Measurements from ENCODE around the gene CHD8.

CHD8 gene

DNA sequence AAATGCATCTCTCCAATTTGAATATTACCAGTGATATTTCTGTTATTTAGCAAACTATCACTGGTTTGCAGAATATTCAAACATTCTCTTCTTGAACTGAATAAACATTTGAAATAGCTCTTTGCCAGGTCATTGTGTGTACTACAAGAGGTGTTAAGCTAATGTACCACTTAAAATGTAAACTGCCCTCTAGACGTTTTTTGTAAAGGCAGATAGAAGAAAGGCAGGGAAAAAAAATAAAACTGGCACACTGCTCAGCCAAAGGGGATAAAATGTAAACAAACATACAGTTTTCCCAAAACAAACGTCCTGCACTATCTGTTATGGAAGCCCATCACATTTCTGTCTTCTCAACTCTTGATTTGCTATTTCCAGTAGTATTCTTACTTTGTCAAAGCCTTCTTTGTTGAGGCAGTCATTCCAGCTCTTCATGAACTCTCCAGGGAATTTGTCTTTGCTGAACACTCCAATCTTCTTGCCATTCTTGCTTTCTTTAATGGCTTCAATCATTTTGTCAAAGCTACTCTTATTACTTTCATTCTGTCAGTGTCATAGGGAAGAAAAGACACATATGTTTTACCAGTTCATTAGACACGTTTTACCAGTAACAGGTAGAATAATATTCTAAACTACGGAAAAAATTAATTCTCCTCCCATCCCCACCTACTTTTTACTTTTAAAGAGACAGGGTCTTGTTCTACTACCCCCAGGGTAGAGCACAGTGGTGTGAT is 85.8 kb downstream of the CHD8 start:
- no peak for DNase-seq (ENCODE audit: low spot score)

- no peak for DNase-seq (ENCODE audit: low spot score)
These were observed 88.3 kb downstream of the CHD8 start for GRCh38 chr14:21367582-21368144.

DNA sequence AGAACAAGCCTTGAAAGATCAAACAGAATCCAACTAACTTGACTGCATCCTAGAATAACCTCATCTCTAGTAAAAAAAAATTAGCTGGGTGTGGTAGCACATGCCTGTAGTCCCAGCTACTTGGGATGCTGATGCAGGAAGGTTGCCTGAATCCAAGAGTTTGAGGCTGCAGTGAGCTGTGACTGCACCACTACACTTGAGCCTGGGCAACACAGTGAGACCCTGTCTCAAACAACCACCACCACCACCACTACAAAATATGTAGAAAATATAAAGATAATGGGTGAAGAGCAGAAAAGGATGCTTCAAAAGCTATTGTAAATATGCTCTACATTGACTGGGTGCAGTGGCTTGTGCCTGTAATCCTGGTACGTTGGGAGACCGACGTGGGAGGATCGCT is 99.4 kb downstream of the CHD8 start:
- DNase-seq (ENCODE audit: low spot score), result no peak

GRCh38 chr14:21352587-21352986 is 103.3 kb downstream of the CHD8 start:
- no peak for DNase-seq (ENCODE audit: low spot score)

DNA sequence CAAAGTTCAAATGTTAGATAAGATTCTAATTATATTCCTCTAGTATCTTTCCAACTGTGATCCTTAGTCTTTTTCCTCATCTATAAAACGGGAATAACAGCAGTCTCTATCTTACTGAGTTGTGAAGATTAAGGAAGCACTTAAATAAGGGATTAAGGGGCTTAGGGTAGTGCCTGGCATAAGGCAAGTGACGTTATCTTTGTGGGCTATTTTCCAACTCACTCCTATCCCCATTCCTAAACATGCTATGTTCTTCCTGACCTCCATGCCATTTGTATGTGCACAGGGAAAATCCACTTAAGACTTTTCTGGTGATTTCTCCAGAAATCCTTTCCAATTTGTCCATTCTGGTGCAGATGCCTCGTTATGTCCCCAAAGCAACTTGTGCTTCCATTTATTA is 105.4 kb downstream of the CHD8 start:
- DNase-seq (ENCODE audit: low spot score), result no peak

- no peak for DNase-seq (ENCODE audit: low spot score)
These were observed 108.7 kb downstream of the CHD8 start for GRCh38 chr14:21347201-21347600.

DNA sequence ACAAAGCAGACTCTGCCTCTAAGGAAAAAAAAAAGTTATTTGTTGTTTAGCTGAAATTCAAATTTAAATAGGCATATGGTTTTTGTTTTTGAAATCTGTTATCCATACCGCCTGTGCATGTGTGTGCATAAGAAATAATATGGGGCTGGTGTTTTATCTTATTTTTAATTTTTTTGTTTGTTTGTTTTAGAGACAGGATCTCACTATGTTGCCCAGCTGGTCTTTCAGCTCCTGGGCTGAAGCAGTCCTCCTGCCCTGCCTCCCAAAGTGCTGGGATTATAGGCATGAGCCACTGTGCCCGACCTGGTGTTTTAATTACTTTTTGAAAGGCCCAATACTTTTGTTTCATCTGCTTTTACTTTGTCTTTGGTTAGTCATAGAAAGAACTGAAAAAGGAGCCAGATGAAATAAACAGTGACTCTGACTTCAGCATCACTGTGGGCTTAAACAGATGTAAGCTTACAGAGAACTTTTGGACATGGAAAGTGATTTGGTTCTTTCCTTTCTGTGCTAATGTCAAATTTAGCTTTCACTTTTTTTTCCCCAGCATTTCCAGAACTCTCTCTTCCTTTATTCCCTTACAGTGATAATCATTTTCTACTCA is 109.3 kb downstream of the CHD8 start:
- no peak for DNase-seq (ENCODE audit: low spot score)

DNA sequence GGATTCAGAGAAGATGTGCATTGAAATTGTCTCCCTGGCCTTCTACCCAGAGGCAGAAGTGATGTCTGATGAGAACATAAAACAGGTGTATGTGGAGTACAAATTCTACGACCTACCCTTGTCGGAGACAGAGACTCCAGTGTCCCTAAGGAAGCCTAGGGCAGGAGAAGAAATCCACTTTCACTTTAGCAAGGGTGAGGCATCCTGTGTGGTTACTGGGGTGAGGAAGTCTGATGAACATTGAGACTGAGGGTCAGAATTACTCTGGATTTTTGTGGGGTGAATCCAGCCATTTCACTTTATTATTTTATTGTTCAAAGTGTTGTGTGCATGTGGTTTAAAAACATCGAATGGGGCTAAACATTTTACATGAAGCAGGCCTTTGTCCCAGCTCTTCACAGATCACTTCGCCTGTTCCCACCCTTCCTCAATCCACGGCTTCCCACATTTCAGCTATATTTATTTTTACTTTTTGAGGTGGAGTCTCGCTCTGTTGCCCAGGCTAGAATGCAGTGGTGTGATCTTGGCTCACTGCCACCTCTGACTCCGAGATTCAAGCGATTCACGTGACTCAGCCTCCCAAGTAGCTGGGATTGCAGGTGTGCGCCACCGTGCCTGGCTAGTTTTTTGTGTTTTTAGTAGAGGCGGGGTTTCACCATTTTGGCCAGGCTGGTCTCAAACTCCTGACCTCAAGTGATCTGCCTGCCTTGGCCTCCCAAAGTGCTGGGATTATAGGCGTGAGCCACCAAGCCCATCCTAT is 112.7 kb downstream of the CHD8 start:
- DNase-seq (ENCODE audit: low spot score), result no peak

Data from putamen (tissue), 1 donor.